Hematopoietic multipotent progenitor cell treated with erythropoietin and hydrocortisone succinate and interleukin-3 and kit ligand, for 8 days (in vitro differentiated cells): ENCODE measurements around the gene RTKN2.
"Not testable (repeated sequence)": the region's sequence is repeated elsewhere in the genome, so short reads cannot be mapped to it uniquely, and the experiment has no call there.

Source experiments
- DNase-seq: peaks from one replicate; pipeline ENCODE4 v3.0.0-alpha.2; 2015

RTKN2 gene

DNA sequence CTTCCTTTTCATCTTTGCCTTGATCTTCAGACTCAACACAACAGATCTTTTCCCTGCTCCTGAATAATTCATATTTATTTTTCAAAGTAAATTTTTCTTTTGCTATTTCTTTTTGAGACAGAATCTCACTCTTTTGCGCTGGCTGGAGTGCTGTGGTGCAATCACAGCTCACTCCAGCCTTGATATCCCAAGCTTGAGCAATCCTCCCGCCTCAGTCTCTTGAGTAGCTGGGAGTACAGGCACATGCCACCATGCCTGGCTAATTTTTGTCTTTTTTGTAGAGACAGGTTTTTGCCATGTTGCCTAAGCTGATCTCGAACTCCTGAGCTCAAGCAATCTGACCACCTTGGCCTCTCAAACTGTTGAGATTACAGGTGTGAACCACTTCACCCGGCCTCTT lies 9.2 kb downstream of the RTKN2 start:
- DNase-seq, result no peak

DNA sequence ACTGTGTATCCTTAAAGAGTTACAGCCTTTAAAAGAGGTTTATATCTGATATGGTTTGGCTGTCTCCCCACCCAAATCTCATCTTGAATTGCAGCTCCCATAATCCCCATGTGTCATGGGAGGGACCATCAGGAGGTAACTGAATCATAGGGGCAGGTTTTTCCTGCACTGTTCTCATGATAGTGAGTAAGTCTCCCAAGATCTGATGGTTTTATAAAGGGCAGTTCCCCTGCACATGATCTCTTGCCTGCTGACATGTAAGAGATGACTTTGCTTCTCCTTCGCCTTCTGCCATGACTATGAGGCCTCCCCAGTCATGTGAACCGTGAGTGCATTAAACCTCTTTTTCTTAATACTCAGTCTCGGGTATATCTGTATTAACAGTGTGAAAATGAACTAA lies 9.7 kb downstream of the RTKN2 start:
- no peak for DNase-seq

DNA sequence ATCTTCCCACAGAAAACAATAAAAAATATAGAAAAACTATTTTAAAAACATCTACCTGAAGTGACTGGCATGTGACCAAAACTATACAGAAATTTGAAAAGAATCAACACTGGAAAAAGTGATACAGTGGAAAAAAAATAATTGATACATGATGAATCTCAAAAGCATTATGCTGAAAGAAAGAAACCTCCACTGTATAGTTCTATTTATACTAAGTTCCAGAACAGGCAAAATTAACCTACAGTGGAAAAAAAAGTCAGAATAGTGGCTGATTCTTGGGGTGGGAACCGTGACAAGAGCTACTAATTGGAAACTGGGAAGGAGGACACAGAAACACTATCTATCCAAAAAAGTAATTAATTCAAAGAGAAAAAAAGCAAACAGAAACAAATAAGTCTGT lies 14.9 kb downstream of the RTKN2 start:
- no peak for DNase-seq

DNA sequence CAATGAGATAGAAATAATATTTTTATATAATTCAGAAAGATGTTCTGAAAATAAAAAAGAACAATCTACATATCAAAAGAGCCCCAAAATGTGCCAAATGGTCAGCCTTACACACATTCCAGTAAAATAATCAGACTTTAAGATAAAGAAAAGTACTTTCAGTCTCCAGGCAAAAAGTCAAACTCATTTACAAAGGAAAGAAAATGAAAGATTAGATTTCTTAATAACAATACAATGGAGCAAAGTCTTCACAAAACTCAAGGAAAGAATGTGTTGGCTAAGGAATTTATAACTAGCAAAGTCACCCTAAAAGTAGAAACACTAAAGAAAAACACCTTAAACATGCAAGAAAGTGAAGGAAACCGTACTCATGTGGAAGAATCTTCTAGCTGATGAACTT lies 16.6 kb downstream of the RTKN2 start:
- no peak for DNase-seq

DNA sequence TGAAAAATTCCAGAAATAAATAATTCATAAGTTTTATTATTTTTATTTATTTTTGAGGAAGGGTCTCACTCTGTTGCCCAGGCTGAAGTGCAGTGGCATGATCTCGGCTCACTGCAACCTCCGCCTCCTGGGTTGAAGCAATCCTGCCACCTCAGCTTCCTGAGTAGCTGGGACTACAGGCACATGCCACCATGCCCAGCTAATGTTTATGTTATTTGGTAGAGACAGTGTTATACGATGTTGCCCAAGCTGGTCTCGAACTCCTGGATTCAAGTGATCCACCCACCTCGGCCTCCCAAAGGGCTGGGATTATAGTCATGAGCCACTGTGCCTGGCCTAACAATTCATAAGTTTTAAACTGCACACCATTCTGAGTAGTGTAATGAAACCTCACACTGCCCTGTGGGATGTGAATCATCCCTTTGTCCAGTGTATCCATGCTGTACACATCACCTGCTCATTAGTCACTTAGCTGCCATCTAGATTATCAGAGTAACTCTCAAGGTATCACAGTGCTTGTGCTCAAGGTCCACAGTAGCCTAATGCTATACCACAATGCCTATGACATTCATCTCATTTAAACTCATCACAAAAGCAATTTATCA lies 17.9 kb downstream of the RTKN2 start:
- DNase-seq, result no peak

DNA sequence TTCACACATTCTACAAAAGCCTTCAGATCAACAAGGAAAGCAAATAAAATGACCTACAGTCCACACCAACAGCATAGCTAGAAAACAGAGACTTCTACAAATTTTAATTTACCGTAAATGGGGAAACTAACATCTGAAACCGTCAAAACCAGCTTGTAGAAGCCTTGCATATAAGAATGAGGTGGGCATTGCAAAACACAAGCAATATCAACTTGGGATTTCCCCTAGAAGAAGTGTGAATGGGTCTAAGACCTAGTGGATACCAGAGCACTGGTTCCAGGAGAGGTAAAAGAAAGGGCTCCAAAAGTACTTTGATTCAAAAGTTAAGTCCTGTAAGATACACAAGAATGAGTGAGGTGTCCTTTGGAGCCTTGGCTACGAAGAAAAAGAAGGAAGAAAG lies 18.7 kb downstream of the RTKN2 start:
- no peak for DNase-seq

DNA sequence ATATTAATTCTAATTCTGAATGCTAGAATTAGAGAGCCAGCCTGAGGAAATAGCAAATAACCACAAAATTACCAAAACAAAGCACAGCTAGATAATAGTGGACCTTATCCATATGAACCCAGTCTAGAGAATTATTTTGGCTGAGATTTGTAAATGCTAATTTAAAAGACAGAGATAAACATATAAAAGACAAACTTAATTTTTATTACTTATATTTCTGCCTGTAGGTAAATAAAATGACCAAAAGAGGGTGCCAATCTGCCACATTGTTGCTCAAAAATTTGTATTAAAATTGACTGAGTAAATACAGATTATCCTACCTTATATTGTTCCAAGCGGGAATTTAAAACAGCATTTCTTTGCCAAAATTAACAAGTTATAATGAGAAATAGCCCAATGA lies 20.2 kb downstream of the RTKN2 start:
- DNase-seq, result peak; percentile 10

DNA sequence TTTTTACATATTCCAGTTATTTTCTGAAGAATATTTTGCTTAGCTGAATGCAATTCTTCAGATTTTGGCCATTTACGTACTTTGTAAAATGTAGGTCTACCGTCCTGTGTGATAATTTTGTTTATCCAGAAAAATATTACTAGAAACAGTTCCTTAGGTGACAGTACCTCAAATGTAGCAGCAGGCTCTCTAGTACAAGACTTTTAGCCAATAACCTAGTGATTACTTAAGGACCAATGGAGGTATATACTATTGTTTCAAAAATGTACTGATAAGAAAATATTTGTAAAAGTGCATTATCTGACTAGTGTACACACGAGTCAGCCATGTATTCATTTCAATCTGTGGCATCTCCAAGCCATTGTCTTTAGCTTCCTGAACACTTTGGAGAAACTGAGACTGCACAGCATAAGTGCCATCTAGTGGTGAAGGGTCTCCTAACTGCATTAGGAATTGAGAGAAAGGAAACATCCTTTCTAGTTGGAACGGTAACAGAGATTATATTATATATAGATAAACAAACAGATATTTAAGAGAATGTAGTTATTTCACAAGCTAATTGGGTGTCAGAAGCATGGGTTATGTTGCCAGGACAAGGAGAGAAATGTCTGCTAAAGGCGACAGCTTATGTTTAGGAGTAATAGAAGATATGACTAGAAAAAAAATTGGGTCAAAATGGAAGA lies 23.7 kb downstream of the RTKN2 start:
- DNase-seq, result peak; percentile 79

DNA sequence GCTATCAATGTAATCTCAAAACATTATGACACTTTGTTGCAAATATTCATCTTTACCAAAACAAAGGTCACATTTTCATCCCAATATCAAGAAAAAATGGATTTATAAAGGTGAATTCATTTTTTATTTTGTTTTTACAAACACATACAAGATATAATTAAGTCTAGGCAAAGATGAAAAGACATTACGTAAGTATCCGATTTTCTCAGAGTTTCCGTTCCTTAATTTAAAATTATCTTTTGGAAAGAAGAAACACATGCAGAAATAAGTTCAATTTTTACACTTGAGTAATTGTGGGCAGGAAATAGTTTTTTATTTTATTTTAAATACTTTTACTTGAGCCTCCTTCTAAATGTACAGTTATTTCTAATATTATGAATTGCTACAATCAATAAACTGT lies 24.6 kb downstream of the RTKN2 start:
- DNase-seq, result no peak

DNA sequence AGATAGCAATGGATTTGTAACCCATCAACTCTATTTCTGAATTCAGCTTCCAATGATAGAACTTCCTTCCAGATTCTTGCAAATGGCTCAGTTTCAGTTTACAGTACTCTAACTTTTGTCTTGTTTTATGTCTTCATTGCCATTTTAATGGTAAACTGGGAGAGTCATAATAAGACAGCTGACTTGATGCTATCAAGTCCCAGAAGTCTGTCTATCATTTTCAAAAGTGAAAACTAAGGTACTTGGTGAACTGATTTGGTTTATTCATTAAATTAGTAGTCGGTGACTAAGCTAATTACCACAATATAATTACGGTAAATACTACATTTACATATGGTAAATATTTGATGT lies 25.0 kb downstream of the RTKN2 start:
- DNase-seq, result no peak

DNA sequence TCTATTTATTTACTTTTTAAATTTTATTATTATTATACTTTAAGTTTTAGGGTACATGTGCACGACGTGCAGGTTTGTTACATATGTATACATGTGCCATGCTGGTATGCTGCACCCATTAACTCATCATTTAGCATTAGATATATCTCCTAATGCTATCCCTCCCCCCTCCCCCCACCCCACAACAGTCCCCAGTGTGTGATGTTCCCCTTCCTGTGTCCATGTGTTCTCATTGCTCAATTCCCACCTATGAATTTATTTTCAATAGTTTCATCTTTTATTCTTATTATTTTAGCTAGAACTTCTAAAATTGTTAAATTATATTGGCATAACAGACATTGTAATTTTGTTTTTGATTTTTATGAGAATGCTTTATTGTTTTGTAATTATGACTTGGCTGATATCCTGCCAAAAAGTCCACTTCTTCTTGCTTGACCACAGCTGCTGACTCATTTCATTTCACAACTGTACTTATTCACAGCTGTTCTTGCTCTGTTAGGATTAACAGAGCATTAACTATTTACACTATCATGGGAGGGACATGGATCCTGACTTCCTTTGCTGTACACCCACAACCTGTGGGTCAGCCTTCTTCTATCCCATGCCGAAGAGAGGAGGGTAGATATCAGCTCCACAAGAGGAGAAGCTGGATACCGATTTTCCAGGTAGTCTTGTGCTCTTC lies 25.5 kb downstream of the RTKN2 start:
- DNase-seq, result peak; percentile 34

DNA sequence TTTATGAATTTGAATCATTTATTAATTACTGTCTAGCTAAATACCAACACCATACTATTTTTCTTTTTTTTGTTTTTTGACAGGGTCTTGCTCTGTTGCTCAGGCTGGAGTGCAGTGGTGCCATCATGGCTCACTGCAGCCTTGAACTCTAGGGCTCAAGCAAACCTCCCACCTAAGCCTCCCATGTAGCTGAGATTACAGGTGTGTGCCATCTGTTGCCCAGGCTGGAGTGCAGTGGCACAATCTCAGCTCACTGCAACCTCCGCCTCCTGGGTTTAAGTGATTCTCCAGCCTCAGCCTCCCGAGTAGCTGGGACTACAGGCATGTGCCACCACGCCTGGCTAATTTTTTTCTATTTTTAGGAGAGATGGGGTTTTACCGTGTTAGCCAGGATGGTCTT lies 27.1 kb downstream of the RTKN2 start:
- DNase-seq, result not testable (repeated sequence)

DNA sequence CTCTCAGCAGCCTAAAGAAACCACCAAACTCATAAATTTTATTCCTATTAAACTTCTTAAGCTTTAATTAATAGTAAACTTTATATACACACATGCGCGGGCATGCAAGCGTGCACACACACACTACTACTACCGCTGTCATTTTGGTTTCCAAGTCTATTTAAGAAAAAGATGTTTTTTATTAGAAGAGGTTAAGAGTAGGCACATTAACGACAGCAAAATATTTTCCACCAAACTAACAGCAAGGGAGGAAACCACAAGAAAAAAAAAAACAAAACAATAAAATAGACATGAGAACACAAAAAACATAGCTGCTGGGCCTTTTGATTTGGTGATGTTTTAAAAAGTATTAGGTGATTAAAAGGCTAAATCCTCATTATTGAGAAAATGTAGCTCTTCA lies 28.6 kb downstream of the RTKN2 start:
- DNase-seq, result no peak

DNA sequence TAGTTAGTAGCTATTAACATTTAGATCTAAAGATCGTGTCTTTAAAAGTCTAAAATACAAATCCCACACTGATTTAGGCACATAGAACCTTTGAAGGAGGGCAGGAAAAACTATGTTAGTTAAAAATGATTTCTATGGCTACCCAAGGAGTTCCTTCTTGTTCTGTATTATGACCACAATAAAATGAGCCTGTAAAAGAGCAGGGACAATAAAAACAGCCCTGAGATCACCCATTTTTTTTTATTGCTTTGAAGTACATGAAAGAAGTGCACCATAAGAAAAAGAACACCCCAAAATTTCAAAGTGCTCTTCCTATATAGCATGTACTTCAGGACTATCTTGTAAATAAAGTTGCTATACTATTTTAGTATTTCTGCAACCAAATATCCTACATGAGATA lies 29.8 kb downstream of the RTKN2 start:
- no peak for DNase-seq

DNA sequence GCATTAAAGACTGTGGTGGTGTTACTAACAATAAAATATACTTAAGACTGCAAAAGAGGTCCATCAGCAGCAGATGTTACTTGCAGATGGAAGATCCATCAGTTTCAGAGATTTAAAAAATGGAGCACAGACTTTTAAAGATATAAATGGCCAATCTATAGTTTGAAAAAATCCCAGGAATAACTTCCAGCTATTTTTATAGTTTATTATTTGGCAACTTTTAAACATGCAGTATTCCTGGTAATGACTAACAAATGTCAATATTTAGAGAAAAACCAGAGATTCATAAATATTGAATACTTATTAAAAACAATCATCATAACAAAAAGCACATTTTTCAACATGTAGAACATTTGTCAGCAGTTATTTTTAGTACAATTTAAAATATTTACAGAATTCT lies 30.7 kb downstream of the RTKN2 start:
- no peak for DNase-seq

DNA sequence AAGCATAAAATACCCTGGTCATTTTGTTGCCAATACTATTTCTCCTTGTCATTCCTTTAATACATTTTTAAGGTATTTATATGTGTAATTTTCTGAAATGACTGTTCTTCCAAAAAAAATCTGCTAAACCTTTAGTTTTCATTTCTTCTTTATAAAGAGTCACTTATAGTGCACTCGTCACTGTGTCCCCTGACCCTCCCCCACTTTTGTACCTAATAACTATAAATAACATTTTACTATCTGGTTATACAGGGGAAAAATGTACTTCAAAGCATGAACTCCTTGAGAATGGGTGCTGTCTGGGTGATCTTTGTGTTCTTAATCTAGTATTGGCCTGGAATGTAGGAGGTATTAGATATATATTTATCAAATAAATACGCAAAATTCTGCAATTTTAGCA lies 31.1 kb downstream of the RTKN2 start:
- DNase-seq, result no peak

DNA sequence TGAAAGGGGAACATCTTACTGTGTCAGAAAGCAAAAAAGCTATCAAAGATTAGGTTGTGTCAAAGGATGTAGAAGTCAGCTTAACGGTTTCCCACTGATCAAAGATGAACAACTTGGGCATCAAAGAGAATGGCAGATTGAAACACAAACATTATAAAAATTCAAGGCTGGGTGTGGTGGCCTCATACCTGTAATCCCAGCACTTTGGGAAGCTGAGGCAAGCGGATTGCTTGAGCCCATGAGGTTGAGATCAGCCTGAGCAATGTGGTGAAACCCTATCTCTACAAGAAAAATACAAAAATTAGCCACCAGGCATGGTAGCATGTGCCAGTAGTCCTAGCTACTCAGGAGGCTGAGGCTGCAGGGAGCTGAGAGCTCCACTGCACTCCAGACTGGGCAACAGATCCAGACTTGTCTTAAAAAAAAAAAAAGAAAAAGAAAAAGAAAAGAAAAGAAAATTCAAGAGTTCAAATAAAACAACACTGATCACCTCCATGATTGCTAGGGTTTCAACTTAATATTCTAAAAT lies 34.5 kb downstream of the RTKN2 start:
- DNase-seq, result no peak

DNA sequence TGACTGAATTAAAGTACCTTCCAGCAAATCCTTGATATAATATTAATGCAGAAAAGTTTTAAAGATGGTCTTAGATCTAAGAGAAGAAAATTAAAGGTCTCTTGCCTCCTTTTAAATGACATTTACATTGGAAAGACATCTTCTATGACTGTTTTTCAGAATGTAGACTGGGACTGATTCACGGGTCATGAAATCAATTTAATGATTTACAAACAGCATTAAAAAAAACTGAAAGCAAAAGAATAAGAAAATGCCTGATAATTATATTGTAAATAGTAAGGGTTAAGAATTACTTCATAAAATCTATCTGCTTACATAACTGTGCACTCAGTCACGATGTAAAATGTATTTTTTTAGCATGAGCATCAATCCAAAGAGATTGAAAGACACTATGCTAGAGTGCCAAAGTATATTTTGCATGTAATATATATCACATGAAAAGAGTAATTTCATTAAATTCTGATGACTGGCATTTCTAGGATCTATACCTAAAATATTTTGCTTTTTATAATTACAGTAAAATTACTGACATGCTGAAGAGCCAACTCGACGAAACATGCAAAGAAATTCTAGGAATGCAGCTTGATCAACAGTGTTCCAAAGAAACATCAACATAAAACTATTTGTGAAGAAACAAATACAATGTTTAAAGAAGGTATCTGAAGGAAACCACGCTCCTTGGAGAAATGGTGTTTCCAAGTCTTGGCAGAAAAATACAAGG lies 35.1 kb downstream of the RTKN2 start:
- no peak for DNase-seq

DNA sequence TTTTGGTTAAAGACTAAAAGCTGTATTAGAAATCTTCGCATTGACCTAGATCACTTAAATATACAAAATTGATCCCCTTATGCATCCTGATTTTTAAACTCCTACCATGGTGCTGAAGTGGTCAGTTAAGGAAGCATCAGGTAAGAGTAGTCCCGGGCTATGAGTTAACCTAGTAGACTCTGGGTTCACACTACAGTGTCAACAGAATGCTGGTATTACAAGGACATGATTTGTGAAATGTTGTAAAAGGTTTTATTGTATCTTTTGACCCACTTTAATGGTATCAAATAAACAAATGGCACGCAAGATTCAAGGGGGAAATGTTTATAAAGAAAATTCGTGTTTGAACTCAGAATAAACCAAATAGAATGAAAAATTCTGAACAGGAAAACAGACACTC lies 36.8 kb downstream of the RTKN2 start:
- DNase-seq, result no peak

DNA sequence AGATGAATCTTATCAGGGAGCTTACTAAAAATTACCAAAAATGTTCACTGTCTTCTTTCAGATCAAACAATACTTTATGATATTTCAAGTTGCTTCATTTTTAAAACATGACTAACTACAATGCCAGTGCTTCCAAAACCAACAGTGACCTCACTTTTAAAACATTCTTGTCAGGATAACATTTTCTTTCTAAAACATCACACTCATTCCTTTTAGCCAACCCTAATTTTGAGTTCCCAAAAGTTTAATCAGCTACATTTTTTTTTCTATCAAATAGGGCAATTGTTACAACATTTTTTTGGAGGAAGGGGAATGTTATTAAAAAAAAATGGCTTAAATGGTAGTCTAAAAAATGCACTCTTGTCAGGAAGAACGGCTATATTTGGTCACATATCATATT lies 37.3 kb downstream of the RTKN2 start:
- no peak for DNase-seq

DNA sequence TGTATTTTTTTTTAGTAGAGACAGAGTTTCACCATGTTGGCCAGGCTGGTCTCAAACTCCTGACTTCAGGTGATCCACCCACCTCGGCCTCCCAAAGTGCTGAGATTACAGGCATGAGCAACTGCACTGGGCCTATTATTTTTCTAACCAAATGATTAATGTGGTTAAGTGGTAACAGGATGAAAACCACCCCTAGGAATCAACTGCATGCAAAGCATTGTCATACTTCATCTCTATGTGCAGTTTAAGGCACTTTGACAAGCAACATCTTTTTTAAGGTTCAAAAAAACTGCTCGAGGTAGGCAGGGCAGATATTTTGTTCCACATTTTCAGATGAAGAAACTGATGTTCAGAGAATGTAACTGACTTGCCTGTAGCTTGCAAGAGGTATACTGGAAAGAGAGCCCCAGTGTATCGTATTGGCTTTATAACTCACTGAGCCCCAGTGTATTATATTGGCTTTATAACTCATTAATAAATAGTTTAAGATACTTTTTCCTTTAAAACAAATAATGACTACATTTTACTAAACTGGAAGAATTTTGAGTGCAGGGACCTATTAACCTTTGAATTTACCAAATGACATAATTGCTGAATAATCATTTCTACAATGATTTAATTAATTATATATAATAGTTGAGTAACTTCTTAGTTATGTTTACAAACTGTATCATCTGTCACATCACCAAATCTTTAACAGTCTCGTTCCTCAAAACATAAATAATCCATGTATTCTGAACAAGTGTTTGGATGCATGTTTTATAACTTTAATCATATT lies 38.1 kb downstream of the RTKN2 start:
- no peak for DNase-seq

DNA sequence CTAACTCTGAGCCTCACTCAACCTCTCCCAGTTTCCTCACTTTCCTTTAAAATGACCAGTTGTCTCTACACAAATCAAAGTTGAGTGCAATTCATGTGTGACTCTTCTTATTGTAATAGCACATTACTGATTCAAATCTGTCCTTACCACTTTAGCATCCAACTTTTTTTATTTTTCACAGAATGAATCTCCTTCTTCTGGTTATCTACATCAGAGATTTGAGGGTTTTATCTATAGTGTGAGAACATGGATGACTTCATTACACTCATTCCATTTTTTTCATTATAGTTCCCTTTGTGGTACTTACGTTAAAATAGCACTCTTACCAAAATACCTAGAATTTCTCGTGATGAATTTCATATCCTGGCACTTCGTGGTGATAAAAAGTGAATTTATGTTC lies 43.3 kb downstream of the RTKN2 start:
- DNase-seq, result no peak

DNA sequence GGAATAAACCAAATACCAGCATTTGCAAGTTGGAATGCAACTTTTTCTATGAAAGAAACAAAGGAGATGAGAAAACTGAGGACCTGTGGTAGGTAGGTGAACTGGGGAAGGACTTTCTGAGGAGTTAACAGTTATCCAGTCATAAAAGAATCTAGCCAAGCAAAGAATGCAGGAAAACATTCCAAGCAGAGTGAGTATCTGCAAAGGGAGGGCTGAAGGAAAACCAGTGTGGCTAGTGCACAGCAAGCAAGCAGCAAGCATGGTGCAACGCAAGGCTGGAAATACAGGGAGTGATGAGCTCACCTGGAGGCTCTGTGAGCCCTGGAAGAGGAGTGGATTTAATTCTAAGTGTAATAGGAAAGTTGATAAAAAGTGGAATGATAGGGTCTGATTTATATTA lies 44.0 kb downstream of the RTKN2 start:
- DNase-seq, result no peak
